Fibroblast of peridontal ligament (primary cell): ENCODE data around the gene CLEC20A.
"Not testable (repeated sequence)": the region's sequence is repeated elsewhere in the genome, so short reads cannot be mapped to it uniquely, and the experiment has no call there.

Experiments used
- DNase-seq: peaks from one replicate; pipeline ENCODE4 v3.0.0-alpha.2; 2010; ENCODE audit errors: extremely low read depth

CLEC20A gene

DNA sequence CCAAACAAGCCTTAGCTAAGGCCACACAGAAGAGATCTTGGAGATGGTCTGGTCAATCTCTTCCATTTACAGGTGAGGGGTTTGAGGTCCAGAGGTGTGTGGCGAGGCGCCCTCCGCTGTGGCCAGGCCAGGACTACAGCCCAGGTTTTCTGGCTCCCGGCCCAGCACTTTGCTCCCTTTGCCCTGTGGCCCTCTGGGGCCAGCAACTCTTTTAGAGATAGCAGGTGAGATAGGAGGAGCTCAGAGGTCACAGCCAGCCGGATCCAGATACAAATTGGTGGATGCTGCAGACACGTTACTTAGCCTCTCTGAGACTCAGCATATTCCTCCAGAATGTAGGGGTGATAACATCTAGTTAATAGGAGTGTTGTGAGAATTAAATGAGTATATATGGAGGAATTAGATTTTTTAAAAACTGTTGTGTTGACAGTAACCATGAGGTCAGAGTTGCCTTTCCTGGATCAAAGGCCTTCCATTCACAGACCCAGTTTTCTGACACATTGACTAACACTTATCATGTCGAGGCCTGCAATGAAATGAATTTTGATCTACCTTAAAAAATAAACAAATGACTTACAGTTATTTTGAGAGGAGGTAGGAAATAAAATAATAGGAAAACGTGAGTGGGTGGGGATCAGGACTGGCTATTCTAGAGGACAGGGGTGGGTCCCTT is 32.7 kb upstream of the CLEC20A start:
- DNase-seq = no peak

DNA sequence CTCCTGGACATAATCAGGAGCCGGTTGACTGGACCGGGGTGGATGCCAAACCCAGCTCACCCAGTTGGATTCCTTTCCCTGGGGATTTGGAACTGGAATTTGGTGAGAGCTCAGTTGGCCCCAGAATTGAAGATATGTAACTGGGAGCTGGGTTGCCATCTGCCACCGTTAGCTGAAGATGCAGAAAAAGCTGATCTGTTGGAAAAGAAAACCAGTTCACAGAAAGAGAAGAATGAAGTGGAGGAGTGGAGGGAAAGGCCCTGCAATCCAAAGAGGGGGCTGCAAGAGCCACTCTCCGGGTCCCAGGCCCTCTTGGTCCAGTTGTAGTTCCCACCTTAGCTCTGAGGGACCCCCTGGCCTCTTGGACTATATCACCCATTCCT is 32.2 kb upstream of the CLEC20A start:
- DNase-seq = no peak

DNA sequence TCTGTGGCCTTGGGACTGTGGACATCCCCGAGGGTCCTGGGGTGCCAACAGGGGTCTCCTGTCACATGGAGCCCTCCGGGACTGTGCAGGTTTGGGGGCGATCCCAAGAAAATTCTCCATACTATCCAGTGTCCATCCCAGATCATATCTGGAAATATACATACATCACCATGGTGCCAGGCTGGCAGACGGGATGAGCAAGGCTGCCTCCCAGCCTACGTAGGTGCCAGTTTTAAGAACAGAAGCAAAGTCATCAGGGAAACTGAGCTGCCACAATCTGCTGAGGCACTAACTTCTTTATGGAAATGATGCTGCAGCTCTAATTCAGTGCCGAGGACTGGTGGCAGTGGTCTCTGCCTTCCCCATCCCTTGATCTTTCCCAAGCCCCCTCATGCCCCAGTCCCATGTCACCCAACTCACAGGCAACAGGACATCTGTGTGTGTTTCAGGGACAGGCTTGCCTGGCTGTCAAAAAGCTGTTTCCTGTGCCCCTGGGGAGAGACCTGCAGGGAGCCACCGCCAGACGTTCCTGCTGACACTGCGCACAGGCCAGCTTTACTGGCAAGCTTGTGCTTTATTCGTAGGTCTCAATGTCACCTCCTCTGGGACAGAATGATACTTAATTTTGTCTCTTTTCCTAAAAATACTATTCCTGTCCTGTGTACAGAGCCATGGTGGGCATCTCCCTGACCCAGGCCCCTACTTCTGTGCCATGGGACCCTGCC is 31.6 kb upstream of the CLEC20A start:
- DNase-seq = no peak

DNA sequence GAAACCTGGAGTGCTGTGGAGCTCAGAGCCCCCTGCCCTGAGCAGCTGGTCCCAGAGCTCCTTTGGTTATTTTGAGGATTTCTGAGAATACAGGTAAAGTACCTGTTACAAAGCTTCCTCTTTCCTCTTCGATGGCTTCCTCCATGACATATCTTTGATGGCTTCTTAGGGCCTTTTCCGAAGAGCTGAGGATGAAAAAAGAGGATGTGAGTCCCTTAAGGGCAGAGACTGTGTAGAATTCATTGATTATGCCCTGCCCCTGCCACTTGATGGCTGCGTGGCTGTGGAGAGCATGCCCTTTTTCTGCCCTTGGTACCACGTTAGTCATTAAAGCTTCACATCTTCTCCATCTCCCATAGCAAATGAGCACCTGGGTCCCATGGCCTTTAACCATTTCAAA is 30.4 kb upstream of the CLEC20A start:
- DNase-seq = no peak

DNA sequence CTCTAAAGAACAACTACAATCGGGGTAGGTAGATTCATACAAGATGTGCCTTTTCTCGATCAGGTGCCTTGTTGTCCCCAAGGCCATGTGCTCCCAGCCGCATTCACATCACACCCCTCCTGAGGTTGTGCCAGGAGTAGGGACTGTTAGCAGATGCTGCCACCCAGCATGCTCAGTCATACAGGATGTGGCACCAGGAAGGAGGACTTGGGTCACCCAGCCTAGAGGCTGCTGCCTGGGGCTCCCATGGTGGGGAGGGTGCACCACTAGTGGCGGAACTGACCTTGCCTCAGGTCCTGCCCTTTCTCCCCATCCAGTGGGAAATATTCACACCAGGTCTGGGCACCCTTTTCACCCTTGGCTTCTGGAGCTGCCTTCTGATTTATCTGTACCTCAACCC is 24.5 kb upstream of the CLEC20A start:
- no peak for DNase-seq

DNA sequence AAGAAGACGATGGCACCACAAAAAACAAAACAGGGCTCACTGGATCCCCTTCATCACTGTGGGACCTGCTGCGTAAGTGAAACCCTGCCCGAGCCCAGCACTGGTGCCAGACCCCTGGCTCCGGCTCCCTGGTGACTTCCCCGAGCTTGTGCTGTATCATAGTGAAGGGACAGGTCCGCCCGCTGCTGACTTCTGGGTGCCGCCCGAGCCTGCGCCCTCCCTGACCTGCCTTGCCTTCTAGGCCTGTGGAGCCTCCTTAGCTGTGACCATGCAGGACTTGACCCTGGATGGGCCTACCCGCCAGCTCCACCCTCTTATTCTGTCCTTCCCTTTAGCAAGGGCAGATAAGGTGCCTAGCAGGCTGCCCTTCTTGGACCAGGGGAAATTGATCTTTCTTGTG is 24.0 kb upstream of the CLEC20A start:
- DNase-seq = no peak

DNA sequence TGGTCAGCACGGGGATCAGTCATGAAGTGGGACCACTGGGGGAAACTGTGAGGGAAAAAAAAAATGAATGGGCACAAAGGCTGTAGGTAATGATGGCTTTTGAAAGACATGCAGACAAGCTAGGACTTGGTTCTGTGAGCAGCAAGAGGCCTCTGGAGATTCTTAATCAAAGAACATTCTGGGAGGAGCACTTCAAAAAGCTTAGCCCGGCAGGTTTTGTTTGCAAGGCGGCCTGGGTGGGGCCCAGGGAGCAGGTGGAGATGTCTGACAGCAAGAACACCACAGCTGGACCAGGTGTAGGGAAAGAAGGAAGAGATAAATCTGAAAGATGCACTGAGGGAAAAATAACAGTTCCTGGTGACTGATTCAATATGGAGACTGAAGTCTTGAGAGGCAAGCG is 22.1 kb upstream of the CLEC20A start:
- no peak for DNase-seq

DNA sequence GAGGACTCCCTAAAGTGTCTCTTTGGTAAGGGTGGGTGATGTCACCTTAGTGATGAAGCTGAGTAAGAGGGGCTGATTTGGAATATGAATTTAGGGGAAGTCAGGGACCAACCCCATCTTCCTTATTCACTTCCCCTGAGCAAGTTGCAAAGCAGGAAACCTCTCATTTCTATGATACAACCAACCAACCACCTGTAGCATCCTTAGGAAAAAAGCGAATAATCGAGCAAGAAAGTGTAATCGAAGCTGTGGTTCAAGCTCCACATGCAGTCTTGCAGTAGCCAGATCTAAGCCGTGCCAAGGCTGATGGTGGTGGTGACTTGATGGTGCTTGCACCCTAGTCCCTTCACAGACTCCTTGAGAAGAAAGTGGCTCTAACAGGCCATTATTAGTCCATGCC is 19.3 kb upstream of the CLEC20A start:
- DNase-seq = no peak

DNA sequence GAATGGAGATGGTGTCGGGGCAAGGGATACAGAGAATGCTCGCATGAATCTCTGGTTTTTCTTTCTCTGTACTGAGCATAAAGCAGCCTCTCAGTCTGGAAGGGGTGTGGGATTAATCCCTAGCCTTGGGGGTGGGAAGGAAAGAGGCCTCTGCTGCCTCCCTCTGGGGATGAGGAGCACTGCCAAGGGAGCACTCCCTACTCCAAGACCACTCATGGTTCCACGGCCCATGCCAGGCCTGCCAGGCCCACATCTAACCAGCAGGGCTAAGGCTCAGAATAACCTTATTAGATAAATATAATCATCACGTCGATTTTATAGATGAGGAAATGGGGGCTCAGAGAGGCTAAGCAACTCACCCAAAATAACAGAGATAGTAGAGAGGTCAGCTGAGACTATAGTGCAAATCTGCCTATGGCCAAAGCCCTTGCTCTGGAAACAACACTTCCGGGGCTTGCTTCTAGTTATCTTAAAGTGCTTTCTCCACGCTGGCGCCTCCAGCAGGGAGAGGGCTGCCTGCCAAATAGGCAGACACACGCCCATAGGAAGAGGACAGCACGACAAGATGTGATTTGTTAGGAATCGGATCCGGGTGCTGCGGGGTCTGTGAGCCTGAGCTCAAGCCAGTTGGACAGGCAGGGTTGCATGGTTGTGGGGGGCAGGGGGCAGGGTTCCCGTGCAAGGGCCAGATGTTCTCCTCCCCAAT is 16.7 kb upstream of the CLEC20A start:
- DNase-seq = peak; percentile 32

DNA sequence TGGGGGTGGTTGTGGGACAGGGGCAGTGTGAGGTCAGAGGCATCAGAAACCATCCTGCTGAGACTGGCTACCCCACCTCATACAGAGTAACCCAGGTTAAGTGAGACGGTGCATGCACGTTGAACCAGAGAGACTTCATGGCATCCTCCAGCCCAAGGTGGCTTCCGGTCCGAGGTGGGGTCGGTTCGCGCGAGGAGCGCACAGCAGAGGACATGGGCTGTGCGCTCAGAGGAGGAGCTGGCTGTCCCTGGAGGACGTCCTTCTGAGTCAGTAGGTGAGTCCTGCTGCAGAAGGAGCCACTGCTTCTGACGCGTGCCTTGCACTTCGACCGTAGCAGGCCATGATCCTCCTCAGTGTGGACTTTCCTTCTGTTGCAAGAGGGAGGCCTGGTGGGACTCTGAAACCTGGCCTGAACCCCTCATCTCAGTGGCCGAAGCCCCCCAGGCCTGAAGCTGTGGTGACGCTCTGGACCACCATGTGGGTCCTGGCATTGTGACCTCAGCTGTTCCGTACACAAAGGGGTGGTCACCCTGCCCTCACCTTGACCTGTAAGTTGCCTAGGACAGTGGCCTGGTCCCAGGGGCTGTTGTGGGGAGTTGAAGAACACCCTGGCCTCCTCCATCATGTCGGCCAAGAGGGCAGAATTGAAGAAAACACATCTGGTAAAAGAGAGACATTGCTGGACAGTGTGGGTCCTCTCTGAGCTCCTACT is 16.0 kb upstream of the CLEC20A start, which contains the start of gene TEX35:
TEX35 (plus strand) TSS at position 544 of the 712 bp plus-strand sequence; CDS start at position 624, 80 bp downstream.
- no peak for DNase-seq

DNA sequence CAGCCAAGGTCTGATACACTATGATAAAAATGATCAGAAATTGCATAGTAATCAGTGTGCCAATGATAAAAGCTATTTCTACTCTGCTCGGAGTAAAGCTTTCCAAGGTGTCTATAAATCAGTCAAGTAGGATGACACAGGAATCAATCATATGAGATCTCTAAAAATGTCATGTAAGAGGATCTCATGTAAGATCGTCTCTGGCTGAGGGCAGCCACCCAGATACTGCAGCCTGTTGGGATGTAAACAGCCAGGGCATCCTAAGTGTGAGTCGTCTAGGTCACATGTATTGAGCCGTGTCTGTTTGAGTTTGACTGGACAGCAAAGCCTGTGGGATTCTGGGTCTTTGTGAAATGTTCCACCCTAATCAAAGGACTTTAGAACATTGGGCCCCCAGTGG is 13.4 kb upstream of the CLEC20A start:
- DNase-seq = no peak

DNA sequence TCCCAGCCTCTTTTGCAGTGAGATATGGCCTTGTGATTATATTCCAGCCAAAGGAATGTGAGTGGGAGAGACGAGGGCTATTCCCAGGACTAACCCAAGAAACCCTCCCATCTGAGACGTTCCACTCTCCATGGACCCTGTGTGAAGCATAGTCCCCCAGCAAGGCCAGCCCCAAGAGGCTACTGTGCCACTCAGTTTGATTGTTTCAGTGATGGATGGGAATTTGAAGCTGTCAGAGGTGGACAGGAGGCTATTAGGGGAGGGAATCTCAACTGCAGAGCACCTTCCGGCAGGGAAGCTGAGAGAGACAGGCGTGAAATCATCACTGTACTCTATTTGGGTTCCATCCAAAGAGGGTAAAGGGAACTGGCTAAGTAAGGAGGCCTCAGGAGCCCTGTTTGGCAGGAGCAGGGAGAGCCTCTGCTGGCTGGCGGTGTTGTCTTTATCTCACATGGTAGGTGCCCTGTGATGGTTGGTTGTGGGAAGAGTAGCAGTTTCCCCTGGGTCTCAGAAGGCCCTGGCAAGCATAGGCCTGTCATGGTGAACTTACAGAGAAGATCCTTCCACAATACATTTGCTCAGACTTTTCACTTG is 12.7 kb upstream of the CLEC20A start:
- no peak for DNase-seq

DNA sequence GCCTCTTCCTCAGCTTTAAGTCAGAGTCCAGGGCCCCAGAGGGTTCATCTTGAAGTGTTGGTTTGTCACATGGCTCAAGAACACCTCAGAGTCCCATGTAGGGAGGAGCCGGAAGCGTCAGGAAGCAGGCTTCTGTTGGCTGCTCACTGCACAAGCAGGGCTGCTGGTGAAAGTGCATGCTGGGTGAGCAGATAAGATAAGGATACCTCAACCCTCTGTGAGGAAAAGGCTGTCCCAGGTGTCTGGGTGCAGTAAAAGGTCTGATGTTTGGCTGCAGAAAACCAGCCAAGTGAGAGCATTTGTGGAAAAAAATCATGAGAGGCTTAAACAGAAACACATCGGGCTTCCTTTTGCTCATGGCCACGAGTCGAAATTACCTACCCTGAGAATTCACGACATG is 9.9 kb upstream of the CLEC20A start:
- no peak for DNase-seq

DNA sequence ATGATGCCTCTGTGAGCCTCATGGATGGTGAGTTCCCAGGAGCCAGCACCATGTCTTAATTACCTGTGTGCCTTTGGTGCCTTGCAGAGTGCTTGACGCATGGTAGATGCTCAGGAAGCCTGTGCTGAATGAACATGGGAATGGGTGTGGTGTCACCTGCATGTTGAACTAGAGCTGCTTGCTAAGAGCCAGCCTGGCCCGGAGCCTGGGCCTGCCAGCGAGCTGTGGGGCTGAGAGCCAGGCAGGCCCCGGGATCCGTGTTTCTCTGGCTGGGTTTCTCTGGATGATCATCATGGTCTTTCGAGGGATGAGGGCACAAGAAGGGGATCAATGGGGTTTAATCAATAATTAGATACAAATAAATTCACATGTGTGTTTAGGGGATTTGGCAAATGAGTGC is 9.4 kb upstream of the CLEC20A start:
- DNase-seq = no peak

DNA sequence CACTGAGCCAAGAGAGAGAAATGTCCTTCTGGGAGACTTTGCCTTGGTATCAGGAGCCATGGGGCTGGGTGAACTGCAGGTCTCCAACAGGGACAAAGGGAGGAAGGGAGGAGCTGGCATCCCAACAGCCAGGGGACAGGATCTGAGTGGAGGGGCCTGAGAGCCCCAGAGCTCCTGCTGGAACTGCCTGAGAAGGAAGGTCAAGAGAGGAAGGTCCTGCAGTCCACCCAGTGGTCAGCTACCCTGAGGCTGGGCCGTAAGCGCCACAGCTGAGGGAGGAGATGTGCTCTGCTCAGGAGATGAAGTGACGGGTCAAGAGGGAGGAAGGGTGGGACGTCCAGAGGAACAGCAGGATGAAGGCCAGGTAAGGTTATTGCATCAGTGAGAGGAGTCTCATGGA is 7.5 kb upstream of the CLEC20A start:
- DNase-seq = no peak

DNA sequence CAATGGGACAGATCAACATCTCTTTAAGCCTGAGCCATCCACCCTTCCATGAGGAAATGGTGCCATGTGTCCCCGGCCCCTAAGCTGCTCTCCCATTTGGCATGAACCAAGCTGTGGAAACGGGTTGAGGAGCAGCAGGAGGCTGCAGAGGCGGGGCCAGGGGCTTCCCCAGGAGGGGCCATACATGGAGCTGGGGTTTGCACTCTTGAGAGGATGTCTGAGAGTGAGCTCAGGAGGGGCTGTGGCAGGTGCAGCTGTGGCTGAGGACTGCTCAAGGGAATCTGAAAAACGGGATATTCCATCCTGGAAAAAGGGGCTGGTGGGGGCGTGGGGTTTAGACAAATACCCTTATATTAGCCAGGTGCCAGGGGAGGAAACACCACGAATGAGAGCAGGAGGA is 7.1 kb upstream of the CLEC20A start:
- DNase-seq = no peak

DNA sequence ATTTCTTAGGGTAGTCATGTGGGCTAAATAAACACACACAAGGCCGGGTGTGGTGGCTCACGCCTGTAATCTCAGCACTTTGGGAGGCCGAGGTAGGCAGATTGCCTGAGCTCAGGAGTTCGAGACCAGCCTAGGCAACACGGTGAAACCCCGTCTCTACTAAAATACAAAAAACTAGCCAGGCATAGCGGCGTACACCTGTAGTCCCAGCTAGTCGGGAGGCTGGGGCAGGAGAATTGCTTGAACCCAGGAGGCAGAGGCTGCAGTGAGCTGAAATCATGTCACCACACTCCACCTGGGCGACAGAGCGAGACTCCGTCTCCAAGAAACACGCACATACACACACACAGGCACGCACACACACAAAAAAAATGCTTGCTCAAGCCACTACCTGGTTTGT is 6.6 kb upstream of the CLEC20A start:
- DNase-seq = not testable (repeated sequence)

DNA sequence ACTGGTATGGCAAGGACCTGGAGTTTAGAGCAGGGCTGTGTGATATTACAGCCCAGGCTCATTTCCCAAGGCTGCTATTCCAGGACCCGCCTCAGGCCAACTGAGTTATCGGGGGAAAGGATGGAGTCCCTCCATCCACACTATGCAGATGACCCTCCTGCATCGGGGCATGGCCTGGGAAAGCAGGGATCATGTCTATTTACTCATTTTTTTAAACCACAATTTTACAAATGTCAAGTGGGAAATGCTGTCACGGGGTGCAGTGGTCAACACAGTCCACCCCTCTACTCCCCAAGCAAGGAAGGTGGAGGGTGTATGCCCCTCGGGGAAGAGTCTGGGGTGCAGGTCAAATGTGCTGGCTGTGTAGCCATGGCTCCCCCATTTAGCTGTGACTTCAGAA is 6.1 kb upstream of the CLEC20A start:
- DNase-seq = no peak

DNA sequence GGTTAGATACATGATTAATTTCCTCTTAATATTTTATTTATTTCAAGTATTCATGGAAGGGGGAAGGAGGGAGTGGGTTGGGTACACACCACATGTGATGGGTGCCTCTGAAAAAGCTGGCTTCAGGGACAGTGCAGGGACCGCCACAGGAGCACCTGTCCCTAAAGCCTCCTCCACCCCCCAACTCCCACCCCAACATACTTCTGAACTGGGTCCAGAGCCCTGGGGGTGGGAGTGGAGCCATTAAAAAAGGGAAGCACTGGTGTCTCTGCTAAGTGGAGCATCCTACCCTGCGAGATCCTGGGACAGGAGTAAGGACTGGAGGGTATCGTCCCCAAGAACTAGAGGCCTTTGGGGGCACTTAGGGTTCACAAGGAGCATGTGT is 5.6 kb upstream of the CLEC20A start:
- DNase-seq = no peak

DNA sequence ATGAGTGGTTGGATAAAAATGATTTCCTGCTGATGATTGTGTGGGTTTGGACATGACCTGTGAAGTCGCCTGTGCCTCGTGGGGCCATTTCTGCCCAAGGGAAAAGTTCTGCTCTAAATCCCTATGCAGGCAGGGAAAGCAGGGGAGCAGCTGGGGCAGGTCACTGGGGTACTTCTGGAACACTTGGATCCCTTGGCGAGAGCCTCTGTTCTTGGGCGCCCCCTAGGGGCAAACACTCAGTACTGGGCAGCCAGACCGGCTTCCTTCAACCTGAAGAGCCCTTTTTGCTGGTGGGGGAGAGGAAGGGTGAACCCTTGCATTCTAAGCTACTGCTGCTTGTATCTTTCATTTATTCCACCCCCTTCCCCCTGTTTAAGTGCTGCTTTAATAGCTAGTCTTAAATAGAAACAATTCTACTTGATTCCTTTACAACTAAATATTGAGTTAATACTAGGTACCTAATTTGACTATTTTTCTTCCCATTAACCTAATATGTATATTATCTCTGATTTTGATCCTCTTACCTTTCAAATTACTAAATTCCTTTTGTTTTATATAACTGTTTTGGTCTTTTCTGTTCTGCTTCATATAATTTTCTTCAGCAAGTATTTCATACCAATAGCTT is 5.1 kb upstream of the CLEC20A start:
- DNase-seq = peak; percentile 71

DNA sequence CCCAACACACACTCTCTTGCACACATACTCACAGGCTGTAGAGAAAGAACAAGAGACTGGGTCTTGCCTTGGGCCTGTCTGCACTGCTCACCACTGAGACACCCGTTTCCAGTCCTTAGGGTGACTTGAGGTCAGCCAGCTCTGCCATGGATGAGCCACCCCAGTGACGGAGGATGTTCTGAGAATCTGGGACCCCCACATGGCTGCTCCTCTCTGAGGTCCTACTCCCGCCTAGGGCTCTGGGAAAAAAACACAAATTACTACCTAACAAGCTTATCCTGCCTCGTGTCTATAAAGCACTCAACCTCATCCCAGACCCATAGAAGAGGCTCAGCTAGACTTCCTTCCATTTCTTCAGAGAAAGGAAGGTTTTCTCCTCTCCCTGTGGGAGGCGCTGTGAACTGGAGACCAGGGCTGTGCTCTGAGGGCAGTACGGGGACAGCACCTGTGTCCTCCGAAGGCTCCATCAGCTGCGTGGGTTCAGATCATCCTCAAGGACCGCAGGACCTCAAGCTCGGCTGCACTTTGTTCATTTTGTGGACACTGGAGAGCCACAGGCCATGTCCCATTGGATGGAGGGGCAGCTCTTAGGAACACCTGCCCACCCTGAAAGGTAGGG is 4.3 kb upstream of the CLEC20A start:
- DNase-seq = no peak
